ENCODE results near the gene LSM14A.
"Not testable (repeated sequence)": the region's sequence is repeated elsewhere in the genome, so short reads cannot be mapped to it uniquely, and the experiment has no call there.

Gene LSM14A

GRCh38 chr19:34191355-34191962, 19.2 kb downstream of the LSM14A start:
- no peak for DNase-seq (ENCODE audit: low spot score)

- DNase-seq (ENCODE audit: low spot score), result no peak
Measured at GRCh38 chr19:34193439-34193838, 21.1 kb downstream of the LSM14A start.

GRCh38 chr19:34193876-34194275, 21.6 kb downstream of the LSM14A start:
- no peak for DNase-seq (ENCODE audit: low spot score)

- DNase-seq (ENCODE audit: low spot score), result no peak
Measured at GRCh38 chr19:34201133-34201532, 28.8 kb downstream of the LSM14A start.

- DNase-seq (ENCODE audit: low spot score), result not testable (repeated sequence)
Measured at GRCh38 chr19:34205324-34205723, 33.0 kb downstream of the LSM14A start.

- DNase-seq (ENCODE audit: low spot score), result no peak
Measured at GRCh38 chr19:34208291-34208884, 36.1 kb downstream of the LSM14A start.

GRCh38 chr19:34209726-34210125, 37.4 kb downstream of the LSM14A start:
- no peak for DNase-seq (ENCODE audit: low spot score)

- DNase-seq (ENCODE audit: low spot score), result no peak
Measured at GRCh38 chr19:34213283-34213682, 41.0 kb downstream of the LSM14A start.

GRCh38 chr19:34214040-34214439, 41.7 kb downstream of the LSM14A start:
- DNase-seq (ENCODE audit: low spot score), result no peak

GRCh38 chr19:34215006-34215665, 42.8 kb downstream of the LSM14A start:
- no peak for DNase-seq (ENCODE audit: low spot score)

GRCh38 chr19:34215666-34216038, 43.3 kb downstream of the LSM14A start:
- no peak for DNase-seq (ENCODE audit: low spot score)

GRCh38 chr19:34216745-34217219, 44.5 kb downstream of the LSM14A start:
- DNase-seq (ENCODE audit: low spot score), result not testable (repeated sequence)

- no peak for DNase-seq (ENCODE audit: low spot score)
Measured at GRCh38 chr19:34217952-34218817, 45.9 kb downstream of the LSM14A start.

- no peak for DNase-seq (ENCODE audit: low spot score)
Measured at GRCh38 chr19:34218818-34219164, 46.5 kb downstream of the LSM14A start.

- DNase-seq (ENCODE audit: low spot score), result peak; percentile 42
Measured at GRCh38 chr19:34220472-34221063, 48.3 kb downstream of the LSM14A start.

GRCh38 chr19:34222386-34222785, 50.1 kb downstream of the LSM14A start:
- DNase-seq (ENCODE audit: low spot score), result no peak

GRCh38 chr19:34224996-34225658, 52.8 kb downstream of the LSM14A start:
- no peak for DNase-seq (ENCODE audit: low spot score)

GRCh38 chr19:34225659-34226015, 53.3 kb downstream of the LSM14A start:
- DNase-seq (ENCODE audit: low spot score), result no peak

- DNase-seq (ENCODE audit: low spot score), result no peak
Measured at GRCh38 chr19:34226036-34226435, 53.7 kb downstream of the LSM14A start.

- DNase-seq (ENCODE audit: low spot score), result no peak
Measured at GRCh38 chr19:34228347-34228746, 56.0 kb downstream of the LSM14A start.

- DNase-seq (ENCODE audit: low spot score), result no peak
Measured at GRCh38 chr19:34228762-34229161, 56.5 kb downstream of the LSM14A start.

- DNase-seq (ENCODE audit: low spot score), result no peak
Measured at GRCh38 chr19:34229721-34230120, 57.4 kb downstream of the LSM14A start.

All from HuH-7.5 (cell line).